ENCODE results near the gene CCDC110.

Gene CCDC110

GRCh38 chr4:185395956-185396723 lies 75.4 kb downstream of the CCDC110 start:
- peak overlapping the region; percentile 100 for H3K27ac ChIP-seq
- peak; percentile 96 to 100 for DNase-seq
- H3K4me1 ChIP-seq: peaks cover 0 to 39% (median 19%) of the 10 kb centered on the region in 4 donors
- no peak for TF ChIP-seq CTCF (IDR thresholded peaks at IDR 0.05)
- intact Hi-C loops (cut with DNase I; ENCODE audit: low total_unique reads): loop anchor here (5.0 kb wide), 1 partner anchor 194 kb away; the partner anchor contains the start of gene CFAP97
- H3K27me3 ChIP-seq: no peaks in the 10 kb centered on the region
- peaks cover 11 to 22% (median 17%) of the 10 kb centered on the region in 3 donors for H3K36me3 ChIP-seq
- H3K9me3 ChIP-seq: no peaks in the 10 kb centered on the region
- peak overlapping the region; percentile 82 to 86 for H3K4me3 ChIP-seq

- peak within 1 kb of the TSS; percentile 100 for H3K27ac ChIP-seq
- peak within 1 kb of the TSS; percentile 82 to 86 for H3K4me3 ChIP-seq
- H3K27me3 ChIP-seq: no peaks in the 10 kb centered on the region
- H3K4me1 ChIP-seq: peaks cover 0 to 34% (median 19%) of the 10 kb centered on the region in 4 donors
- intact Hi-C loops (cut with DNase I; ENCODE audit: low total_unique reads): loop anchor here (5.0 kb wide), 1 partner anchor 193 kb away; the partner anchor contains the start of gene CFAP97
- H3K36me3 ChIP-seq: peaks cover 10 to 14% (median 12%) of the 10 kb centered on the region in 3 donors
- TF ChIP-seq CTCF (IDR thresholded peaks at IDR 0.05): no peak
- H3K9me3 ChIP-seq: no peaks in the 10 kb centered on the region
- no peak for DNase-seq
Measured at GRCh38 chr4:185395238-185395955, 76.1 kb downstream of the CCDC110 start, which contains the start of gene LRP2BP. LRP2BP (minus strand) TSS chr4:185395924; CDS start chr4:185378186, 17,738 bp downstream.
